HS-27A (cell line): Measurements from ENCODE around the gene CCDC187.

ENCODE experiments used
- DNase-seq: peaks from one replicate; pipeline ENCODE4 v3.0.0-alpha.2; 2012; ENCODE audit warnings: low read depth, missing footprints

CCDC187 gene

DNA sequence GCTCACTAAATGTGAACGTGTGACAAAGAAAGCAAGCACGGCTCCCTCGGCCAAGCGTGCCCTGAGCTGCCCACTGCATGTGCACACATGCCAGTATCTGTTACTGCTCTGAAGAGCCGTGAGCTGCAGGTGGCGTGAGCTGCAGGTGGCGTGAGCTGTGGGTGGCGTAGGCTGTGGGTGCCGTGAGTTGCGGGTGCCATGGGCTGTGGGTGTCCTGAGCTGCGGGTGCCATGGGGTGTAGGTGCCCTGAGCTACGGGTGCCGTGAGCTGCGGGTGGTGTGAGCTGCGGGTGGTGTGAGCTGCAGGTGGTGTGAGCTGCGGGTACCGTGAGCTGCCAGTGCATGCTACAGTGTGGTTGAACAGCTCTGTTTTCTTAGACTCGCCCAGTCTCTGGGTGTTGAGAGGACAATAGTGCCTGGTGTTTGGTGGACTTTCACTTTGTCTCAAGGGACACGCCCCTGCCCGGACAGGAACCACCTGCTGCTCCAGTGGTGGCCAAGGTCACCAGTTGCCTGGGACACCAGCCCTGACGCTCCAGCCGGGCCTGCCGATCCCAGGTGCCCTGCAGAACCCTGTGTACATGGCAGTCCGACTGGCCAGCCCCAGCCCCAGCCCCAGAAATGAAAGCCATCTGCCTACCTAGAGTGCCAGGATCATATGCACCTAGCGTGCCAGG lies 6.7 kb downstream of the CCDC187 start:
- no peak for DNase-seq

DNA sequence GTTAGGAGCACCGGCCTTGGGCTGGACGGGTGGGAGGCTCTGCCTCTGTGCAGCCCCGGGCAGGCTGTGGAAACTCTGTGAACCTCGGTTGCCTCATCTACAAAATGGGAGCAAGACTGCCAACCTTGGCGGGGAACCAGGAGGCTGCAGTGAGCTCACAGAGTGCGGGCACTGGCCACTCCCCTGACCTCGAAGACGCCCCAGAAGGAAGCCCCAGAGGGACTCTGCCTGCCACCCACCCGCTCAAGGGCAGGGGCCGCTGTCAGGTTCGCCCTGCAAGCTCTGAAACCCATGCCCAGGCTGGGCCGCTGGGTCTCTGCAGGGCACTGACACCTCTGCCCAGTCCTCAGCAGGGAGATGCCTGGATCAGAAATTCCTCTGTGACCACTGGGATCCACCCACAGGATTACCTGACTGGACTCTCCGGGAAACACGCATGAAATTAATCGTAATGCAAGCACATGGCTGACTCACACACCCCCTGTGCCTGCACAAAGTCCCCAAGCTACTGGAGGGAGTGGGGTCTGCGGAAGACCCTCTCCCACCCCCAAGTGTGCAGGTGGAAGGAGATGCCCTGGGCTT lies 7.4 kb downstream of the CCDC187 start:
- no peak for DNase-seq

DNA sequence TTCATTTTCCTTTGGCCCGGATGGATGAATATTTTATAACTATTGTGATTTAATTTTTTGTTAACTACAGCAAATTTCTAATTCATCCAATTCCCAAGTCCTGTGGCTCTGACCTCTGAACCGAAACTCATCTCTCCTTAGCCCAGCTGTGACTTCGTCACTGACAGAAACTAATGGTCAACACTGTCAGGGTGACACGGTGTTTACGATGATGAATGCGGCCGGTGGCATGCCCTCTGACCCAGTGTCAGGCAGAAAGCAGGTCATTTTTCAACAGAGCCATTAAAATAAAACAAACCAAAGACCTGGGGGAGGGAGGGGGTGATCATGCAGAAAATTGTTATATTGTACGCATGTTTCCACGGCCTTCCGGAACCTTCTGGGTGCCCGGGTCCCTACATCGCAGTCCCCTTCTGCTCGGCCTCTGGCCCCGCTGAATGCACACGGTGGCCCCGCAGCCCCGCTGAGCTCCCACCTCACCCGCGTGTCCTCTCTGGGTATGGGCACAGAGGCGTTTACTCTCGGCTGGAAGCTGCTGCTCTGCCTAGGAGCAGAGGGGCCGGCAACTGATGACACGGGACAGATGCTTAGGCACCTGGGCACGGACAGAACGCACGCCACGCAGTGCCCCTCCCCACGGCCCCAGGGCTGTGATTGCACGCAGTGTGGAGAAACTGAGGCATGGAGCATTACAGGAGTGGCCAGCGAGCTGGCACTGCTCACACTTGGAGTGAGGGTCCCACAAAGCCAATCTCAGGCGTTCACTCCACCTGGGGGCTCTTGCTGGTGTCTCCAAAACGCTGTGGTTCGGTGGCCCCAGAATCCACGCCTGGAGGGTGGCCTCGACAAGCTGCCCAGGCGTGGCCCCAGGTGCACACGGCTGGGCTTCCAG lies 8.1 kb downstream of the CCDC187 start:
- DNase-seq = no peak

DNA sequence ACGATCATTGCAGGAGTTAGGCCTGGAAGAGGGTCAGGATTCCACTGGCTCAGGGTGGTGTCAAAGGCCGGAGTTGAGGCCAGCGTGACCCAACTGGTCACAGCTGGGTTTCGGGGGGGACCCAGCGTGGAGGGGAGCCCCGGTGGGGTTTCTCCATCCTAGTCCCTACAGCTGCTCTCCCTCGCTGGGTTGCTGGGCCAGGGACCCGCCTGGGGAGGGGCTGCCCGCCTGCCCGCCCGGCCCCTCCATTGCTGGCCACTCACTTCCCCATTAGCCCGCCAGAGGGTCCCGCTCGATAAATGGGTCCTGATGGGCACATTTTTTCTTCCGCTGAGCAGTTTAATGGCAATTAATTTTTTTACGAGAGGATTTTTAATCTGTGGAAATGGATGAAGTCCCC lies 8.8 kb downstream of the CCDC187 start:
- no peak for DNase-seq

DNA sequence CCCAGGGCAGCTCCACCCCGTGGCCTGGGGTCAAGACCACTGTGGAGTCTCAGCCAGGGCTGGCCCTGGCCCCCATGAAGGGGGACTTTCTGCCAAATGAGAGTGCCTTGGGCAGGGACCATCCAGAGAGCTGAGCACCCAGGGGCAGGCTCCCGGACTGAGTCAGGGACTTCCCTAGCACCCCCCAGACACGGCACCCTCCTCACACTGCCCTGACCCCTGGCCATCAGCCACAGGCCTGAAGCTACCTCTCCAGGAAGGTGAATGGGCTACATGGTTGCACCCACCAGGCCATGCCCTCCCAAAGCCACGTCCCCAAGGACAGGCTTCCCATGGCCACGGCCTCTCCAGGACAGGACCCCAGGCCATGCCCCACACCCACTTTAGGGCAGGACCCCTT lies 9.5 kb downstream of the CCDC187 start:
- no peak for DNase-seq

DNA sequence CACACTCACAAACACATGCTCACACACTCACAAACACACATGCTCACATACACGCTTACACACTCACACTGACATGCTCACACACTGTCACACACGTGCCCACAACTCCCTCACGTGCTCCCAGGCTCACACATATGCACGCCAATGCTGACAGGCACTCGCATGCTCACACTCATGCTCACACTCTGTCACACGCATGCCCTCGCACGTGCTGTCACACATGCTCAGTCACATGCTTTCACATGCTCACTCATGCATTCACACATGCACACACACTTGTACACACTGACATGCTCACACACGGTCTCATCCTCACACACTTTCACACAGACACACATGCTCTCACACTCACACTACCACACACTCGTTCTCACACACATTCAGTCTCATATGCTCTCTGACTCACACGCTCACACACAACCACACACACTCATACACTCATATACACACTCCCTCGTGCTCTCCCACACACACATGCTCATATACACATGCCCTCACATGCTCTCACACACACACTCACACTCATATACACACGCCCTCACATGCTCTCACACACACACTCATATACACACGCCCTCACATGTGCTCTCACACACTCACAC lies 10.3 kb downstream of the CCDC187 start:
- no peak for DNase-seq

DNA sequence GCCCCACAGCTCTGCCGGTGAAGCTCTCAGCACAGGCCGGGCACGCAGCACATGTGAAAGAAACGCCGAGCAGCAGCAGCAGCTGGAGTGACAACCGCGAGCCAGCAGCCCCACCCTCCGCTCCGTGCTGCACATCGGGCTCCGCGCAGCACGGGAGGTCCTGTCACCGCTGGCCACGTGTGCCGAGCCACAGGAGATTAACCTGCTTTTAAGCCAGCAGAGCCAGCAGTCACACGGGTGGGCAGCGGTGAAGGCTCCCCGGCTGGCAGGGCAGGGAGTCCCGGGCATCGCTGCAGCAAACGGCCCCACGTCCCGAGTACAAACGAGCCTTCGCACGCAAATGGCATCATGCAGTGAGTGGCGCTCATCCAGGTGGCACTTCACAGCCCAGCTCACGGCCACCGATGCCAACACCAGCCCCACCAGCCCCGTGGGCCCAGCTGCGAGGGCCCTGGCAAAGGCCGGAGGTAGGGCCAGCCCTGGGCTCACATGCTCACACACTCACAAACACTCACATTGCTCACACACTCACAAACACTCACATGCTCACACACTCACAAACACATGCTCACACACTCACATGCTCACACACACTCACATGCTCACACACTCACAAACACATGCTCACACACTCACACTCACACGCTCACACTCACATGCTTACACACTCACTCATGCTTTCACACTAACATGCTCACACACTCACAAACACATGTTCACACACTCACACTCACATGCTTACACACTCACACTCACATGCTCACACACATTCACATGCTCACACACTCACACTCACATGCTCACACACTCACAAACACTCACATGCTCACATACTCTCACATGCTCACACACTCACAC lies 11.1 kb downstream of the CCDC187 start:
- DNase-seq = no peak

DNA sequence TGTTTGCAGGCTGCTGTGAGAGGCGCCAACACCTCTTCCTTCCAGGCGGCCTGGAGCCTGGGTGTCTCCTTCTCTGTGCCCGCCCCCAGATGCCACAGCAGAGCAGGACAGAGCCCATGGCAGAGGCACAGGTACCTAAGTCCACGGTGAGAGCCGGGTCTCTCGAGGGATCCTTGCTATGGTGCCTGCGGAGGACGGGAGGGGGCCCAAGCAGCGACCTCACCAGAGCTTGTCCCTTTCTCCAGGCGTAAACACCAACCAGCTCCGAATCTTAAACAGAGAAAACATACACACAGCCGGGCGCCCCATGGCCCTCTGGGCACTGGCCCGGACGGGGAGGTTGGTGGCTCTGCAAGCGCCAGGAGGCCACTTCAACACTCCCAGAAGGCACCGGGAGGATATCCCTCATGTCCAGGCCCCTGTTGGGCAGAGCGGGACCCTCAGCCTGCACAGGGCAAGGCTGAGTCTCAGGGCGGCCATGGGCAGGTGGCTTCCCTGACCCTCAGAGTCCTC lies 11.8 kb downstream of the CCDC187 start:
- DNase-seq = no peak

DNA sequence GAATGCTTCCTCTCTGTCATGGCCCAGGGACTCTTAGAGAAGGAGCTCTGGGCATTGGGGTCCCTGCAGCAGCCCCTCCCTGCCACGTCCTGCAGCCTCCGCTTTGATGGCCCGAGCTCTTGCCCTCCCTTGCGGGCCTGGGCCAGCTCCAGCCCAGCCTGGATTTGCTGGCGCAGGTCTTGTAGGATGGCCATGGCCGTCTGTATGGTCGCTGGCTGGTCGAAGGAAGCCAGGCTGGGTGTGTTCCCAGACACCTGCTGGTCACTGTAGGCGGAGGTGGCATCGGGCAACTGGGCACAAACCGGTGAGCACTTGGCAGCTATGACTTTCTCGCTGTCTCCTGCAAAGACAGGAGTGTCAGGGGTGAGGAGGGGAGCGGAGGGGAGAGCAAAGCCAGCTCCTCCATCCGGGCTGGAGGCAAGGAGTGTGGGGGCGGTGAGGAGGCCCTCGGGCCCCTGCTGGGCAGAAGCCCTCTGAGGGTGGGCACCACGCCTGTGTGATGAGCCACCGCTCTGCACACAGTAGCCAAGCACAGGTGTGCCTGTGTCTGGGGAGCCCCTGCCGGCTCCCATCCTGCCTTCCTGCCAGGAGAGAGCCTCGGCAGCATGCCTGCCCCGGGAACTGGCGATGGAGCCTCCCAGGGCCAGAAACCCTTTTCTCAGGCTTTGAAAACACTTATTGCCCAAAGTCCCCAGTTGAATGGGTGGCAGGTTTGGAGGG lies 12.4 kb downstream of the CCDC187 start:
- DNase-seq = no peak

DNA sequence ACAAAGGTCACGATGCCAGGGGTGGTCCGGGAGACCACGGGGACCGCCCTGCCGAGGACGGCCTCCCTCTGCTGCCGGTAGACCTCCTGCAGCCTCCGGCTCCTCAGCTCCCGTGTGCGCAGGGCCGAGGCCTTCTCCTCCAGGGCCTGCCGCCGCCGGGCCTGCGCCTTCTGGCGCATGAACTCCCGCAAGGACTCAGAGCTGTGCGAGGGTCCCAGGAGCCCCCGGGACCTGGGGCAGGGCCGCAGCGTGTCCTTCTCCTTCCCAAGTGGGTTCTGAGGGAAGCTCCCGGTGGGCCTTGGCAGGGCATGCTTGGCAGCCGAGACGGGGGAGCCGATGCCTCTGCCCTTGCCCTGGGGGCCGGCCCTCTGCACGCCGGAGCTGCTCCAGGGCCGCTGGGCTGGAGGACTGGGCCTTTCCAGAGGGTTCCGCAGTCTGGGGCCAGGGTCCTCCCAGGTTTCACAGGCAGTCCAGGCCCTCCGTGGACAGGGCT lies 13.3 kb downstream of the CCDC187 start:
- DNase-seq = no peak

DNA sequence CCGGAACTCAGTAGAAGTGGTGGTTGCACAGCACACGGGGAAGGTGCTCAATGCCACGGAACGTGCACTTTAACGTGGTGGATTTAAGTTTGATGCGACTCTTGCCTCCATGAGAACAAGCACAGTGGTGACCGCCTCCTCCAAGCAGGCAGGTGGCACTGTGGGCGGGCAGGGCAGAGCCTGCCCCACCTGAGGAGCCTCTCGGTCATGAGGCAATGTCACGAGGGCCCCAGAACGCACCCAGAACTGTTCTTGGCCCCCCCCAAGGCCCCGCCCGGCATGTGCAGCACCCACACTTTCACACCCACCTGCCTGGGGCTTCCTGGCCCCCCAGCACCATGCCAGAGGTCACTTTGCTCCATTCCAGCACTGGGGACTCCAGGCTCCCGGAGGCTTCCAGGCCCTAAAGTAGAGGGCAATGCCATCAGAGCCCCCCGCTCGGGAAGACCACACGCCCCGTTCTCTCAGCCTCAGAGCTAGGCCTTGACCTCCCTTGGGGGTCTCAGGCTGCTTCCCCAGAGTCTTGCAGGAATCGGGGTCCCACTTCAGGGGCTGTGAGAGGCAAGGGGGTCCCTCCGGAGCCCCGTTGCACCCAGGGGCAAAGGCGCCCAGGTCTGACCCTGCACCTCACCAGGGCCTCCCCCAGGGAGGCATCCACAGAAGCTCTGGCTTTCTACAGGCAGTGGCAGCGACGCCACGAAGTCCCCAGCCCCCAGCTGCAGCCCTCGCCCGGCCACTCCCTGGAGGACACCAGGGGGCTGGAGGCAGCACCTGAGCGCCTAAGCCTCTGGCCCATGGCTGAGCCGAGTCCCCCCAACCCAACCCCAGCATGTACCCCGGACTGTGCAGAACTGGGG lies 14.0 kb downstream of the CCDC187 start:
- DNase-seq = no peak

DNA sequence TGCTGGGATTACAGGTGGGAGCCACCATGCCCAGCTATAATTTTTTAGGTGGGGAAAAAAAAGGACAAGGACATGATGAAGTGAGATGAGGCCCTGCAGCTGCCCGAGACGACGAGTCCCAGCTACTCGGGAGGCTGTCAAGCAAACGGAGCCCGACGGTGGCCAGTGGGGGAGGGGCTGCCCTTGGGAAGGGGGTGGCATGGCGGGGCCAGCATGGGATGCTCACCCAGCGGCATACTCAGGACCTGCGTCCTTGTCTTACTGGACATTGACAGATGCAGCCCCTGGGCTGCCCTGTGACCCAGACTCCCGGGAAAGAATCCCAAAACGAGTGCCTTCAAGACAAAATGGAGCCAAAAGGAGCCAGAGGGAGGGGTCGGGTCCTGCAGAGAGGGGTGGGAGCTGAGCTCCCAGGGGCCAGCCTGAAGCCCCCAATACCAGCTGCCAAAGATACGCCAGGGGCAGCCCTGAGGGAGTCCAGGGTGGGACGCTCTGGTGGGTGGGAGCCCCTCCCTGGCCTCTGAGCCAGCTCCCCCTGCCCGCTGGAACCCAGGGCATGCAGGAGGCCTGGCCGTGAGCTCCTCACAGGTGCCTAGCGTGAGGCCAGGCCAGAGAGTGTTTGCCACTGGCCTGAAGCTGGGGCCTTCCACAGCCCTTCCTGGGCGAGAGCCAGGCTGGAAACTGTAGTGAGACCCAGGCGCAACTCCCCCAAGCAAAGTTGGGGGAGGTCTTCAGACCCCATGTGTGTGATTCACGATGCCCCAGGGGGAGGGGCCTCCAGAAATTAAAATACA lies 15.7 kb downstream of the CCDC187 start:
- no peak for DNase-seq

DNA sequence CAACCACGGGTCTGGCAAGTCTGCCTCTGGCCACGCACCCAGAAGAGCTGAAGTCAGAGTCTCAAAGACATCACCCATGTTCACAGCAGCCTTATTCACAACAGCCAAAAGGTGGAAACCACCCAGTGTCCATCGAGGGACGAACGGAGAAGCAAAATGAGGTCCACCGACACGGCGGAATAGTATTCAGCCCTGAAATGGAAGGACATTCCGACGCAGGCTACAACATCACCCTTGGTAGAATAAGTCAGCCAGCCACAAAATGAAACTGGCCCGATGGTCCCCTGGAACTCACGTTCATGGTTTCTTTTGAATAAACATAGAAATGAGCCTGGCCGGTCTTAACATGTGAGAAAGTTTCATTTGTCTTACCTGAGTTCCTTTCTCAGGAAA lies 16.9 kb downstream of the CCDC187 start:
- DNase-seq = no peak

DNA sequence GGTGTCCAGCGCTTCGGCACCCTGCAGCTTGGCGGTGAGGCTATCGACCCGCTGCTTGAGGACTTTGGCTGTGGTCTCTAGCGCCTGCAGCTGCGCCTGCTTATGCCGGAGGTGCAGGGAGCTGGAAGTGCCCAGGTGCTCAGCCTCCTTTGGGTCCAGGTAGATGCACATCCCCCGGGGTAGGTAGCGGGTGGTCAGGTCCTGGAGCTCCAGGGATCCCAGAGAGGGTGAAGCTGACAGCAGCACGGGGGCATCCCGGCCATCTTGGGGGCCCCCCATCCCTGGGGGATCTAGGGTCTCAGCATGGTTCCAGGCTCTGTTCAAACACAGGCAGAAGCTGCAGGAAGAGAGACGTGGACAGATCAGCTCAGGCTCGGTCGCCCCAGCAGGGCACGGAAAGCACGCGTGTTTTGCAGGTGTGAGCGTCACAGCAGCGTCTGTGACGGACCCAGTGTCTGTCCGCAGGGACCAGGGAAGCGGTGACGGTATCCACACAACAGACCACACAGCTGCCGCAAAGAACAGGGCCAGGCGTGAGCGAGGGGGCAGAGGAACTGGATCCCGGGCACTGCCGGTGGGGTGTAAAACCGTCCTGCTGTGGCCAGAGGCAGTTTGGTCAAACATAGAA lies 17.4 kb downstream of the CCDC187 start:
- no peak for DNase-seq

DNA sequence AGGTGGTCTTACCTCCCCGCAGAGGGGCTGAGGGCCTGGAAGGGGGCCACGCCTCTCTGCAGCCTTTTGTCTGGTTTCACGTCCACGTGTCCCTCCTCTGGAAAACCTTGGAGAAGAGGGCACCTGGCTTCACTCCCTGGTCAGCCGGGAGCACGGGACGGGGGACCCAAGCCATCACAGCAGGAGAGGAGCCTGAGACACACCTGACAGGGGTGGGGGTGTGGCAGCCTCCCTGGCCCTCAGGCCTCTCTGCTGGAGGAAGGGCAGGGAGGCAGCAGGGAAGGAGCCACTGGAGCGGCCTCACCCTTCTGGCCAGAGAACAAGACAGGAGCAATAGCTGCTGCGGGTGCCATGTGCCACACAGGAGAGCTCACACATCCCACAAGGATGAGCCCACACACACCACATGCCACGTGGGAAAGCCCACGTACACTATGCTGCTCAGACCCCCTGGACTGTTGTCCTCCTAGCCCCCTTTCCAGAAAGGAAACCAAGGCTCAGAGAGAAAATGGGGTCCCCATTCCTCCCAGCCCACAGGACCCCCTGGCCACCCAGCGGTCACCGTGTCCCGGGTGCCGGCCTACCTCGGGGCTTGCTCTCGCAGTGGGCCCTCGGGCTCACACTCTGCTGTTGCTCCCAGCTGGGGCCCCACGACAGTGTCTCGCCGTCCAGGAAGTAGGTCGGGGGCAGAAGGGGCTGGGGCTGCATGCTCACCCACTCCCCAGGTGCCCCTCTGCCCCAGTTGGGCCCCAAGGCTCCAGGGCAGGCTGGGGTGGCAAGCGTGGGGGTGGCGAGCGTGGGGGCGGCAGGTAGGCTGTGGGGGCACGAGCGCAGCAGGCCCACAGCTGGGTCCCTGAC lies 18.2 kb downstream of the CCDC187 start:
- DNase-seq = no peak

DNA sequence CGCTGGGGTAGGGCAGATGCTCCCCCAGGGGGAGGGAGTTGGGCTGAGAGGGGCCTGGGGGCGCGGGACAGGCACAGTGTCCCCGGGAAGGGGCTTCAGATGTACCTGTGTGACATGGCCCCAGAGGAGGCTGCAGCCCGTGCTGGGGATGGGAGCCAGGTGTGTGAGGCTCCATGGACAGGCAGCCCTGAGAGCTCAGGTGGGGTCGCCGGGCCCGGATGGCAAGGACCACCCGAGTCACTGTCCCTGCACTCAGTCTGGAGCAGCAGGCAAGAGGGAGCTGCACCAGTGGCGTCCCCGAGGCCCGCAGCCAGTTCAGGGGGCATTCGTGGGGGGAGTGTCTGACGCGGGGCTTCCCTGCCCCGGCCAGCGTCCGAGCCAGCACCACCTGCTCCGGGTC lies 18.9 kb downstream of the CCDC187 start:
- no peak for DNase-seq

DNA sequence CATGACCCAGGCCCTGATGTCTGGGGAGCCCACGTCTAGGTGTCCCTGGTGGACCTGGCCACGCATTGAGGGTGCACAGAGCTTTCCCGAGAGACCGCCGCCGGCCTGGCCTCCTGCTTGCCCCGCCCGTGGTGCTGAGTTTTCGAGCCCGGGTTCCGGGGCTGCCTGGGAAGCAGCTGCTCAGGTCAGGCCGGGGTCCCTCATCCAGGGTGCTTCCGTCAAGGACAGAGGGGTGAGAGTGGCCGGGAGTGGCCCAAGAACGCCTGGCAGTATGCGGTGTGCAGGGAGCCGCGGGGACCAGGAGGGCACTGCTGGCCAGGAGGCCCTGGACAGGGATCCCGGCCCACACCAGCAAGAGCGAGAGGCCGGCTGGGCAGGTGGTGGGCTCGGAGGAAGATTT lies 19.6 kb downstream of the CCDC187 start:
- no peak for DNase-seq
